ENCODE data around the gene ZNF436.

DNA sequence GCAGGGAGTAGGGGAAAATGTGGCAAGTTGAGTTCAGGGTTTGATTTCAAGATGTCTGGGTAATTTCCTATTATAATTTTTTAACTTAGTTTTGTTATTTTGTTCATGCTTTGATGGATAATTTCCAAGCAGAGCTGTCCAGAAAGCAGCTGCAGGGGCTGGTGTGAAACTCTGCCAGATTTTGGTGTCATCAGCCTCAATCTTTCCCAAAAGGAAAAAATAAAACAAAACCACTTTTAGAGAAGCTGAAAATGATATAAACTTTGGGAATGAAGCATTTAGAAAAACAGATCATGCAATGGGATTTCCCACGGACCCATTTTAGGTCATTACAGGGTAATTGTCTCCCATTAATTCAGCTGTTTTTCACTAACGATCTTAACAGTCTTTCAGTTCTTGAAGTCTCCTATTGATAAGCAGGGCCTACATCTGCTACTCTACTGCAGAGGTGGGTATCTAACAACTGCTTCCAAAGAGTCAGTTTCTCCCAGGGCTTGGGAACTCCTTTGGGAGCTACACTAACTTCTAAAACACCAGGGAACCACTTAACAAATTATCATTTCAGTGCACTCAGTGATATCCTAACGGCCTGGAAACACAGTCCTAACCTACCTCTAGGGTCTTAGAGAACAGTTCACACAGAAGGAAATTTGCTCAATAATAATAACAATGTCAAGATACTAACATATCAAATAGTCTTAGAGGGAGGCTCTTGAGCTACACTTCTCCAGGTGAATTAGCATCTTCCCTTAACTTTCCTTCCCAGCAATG is 12.3 kb downstream of the ZNF436 start:
- no peak for TF ChIP-seq EP300 (IDR thresholded peaks at IDR 0.05; ENCODE audit: borderline replicate concordance)
- TF ChIP-seq, protein P1, sequence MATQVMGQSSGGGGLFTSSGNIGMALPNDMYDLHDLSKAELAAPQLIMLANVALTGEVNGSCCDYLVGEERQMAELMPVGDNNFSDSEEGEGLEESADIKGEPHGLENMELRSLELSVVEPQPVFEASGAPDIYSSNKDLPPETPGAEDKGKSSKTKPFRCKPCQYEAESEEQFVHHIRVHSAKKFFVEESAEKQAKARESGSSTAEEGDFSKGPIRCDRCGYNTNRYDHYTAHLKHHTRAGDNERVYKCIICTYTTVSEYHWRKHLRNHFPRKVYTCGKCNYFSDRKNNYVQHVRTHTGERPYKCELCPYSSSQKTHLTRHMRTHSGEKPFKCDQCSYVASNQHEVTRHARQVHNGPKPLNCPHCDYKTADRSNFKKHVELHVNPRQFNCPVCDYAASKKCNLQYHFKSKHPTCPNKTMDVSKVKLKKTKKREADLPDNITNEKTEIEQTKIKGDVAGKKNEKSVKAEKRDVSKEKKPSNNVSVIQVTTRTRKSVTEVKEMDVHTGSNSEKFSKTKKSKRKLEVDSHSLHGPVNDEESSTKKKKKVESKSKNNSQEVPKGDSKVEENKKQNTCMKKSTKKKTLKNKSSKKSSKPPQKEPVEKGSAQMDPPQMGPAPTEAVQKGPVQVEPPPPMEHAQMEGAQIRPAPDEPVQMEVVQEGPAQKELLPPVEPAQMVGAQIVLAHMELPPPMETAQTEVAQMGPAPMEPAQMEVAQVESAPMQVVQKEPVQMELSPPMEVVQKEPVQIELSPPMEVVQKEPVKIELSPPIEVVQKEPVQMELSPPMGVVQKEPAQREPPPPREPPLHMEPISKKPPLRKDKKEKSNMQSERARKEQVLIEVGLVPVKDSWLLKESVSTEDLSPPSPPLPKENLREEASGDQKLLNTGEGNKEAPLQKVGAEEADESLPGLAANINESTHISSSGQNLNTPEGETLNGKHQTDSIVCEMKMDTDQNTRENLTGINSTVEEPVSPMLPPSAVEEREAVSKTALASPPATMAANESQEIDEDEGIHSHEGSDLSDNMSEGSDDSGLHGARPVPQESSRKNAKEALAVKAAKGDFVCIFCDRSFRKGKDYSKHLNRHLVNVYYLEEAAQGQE (IDR thresholded peaks at IDR 0.05; ENCODE audit: low read depth) = no peak
- no peak for TF ChIP-seq CEBPB (IDR thresholded peaks at IDR 0.05)
- TF ChIP-seq EGR1 (IDR thresholded peaks at IDR 0.05) = no peak
- TF ChIP-seq, protein P2, sequence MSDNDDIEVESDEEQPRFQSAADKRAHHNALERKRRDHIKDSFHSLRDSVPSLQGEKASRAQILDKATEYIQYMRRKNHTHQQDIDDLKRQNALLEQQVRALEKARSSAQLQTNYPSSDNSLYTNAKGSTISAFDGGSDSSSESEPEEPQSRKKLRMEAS (IDR thresholded peaks at IDR 0.05) = no peak

All from Ishikawa (cell line).